Fibroblast of lung (primary cell): Measurements from ENCODE around the gene POLR2J3.
"Not testable (repeated sequence)": the region's sequence is repeated elsewhere in the genome, so short reads cannot be mapped to it uniquely, and the experiment has no call there.

ENCODE experiments used
- EZH2 ChIP-seq: IDR thresholded peaks from 2 replicates; pipeline ENCODE4 v1.5.1; 2012; ENCODE audit warnings: low read length, control low read depth, mild to moderate bottlenecking; ENCODE audit errors: missing control alignments
- TF ChIP-seq, protein P1 (sequence below), 2 donors: IDR thresholded peaks in 1 of 2; conservative IDR thresholded peaks in 1 of 2; 1 replicate in 1 of 2; 2 replicates in 1 of 2; pipeline ENCODE4 v1.5.1; 2011 to 2012; ENCODE audit warnings: low read length in 2 of 2, control low read depth in 1 of 2, inconsistent platforms in 1 of 2, low read depth in 1 of 2, mild to moderate bottlenecking in 1 of 2

DNA sequence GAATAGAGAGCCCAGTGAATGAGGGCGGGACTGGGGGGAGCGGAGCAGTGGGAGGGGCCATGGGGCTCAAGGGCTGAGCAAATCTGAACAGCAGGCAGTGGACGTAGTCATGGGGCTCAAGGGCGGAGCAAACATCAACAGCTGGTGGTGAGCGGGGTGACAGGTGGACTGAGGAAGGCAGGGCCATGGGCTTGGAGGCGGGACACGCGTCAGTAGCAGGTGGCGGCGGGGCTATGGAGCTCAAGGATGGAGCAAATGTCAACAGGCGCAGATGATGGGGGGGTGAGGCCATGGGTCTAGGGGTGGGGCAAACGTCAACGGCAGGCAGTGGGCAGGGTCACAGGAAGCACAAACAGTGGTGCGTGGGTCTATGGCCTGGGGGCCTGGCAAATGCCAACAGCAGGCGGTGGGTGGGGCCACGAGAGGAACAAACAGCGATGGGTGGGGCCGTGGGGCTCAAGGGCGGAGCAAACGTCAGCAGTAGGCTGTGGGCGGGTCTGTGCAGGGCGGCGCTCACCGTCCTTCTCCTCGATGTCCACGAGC lies 20.2 kb upstream of the POLR2J3 start:
- TF ChIP-seq, protein P1, sequence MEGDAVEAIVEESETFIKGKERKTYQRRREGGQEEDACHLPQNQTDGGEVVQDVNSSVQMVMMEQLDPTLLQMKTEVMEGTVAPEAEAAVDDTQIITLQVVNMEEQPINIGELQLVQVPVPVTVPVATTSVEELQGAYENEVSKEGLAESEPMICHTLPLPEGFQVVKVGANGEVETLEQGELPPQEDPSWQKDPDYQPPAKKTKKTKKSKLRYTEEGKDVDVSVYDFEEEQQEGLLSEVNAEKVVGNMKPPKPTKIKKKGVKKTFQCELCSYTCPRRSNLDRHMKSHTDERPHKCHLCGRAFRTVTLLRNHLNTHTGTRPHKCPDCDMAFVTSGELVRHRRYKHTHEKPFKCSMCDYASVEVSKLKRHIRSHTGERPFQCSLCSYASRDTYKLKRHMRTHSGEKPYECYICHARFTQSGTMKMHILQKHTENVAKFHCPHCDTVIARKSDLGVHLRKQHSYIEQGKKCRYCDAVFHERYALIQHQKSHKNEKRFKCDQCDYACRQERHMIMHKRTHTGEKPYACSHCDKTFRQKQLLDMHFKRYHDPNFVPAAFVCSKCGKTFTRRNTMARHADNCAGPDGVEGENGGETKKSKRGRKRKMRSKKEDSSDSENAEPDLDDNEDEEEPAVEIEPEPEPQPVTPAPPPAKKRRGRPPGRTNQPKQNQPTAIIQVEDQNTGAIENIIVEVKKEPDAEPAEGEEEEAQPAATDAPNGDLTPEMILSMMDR (conservative IDR thresholded peaks at IDR 0.05 in 1 of 2, IDR thresholded peaks at IDR 0.05 in 1 of 2; ENCODE audit: low read depth in 1 of 2, low read length in 2 of 2) = not testable (repeated sequence)
- not testable (repeated sequence) for TF ChIP-seq EZH2
